Left kidney (tissue), 2 donors: ENCODE measurements around the gene NEIL1. TPM values are rescaled to one million over a fixed set of nuclear protein-coding genes. Genes with fewer than 3 reads are reported as not detected.
"Not testable (repeated sequence)": the region's sequence is repeated elsewhere in the genome, so short reads cannot be mapped to it uniquely, and the experiment has no call there.

Experiments
- DNase-seq: peaks from one replicate; pipeline ENCODE4 v3.0.0-alpha.2; 2013
- polyA plus RNA-seq: library from polyadenylated mRNA; unstranded; fragments of 120-200 nt; gene quantifications from one replicate; pipeline ENCODE4 v1.2.1, GENCODE V29; 2013; ENCODE audit not compliant: insufficient read length

NEIL1 gene
- polyA plus RNA-seq, 1 donor: 29.2 TPM

DNA sequence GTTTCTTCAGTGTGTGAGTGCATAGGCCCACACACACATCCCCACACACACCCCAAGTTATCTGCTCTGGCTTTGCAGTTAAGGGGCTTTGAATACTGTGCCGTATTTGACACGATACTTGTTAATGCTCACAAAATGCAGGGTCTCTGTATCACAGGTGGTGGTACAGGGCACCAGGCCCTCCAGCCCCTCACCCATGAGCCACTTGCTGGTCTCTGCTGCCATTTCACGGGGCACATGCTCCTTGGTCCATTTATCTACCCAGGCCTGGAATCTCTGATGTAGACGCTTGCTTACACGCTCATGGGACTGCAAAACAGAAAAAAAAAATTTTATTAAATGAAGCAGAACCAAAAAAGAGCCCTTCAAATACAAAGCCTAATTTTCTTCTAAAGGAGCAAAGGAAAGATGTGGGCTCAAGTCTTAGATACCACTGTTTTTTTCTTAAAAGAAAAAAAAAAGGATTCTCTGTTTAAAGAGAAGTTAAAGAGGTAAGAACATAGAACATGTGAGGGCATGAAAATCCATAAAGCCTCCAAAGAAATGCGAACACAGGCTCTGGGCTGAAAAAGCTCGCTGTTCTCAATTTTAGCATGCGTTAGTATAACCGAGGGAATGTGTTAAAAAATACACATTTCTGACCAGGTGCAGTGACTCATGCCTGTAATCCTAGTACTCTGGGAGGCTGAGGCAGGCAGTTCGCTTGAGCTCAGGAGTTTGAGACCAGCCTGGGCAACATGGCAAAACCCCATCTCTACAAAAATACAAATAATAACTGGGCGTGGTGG, 25.3 kb downstream of the NEIL1 start:
- no peak for DNase-seq

DNA sequence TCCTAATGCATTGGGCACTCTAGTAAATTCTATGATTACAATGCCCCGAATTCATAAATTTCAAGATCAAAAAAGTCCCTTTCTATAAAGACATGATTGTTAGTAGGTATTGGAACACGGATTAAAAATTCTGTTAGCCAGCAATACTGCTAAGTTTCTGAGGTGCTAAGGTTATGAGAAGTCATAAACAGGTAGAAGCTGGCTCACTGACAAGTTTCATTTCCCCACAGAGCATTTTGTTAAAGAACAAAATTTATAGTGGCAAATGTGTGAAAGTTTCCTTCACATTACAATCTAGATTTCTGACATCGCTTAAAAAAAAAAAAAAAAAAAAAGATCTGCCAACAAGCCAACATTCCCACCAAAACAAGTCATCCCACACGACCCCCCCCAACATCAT, 33.9 kb downstream of the NEIL1 start:
- DNase-seq: no peak

DNA sequence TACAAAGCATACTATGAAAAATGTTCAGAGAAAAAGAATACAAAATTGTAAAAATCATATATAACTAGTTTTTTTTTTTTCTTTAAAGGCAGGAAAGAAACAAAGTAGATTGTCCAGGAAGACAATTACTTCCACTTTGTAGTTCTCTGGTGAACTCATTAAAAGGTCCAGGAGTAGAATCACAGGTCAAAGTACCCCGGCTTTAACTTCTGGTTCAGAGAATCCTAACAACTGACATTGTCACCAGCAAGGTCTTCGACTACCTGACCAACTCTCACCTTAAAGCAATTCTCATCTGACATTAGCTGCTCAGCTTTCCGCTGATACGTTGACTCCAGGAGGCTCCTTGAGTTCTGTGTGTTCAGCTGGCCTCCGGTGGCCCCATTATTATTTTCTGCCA, 37.1 kb downstream of the NEIL1 start:
- DNase-seq: not testable (repeated sequence)

DNA sequence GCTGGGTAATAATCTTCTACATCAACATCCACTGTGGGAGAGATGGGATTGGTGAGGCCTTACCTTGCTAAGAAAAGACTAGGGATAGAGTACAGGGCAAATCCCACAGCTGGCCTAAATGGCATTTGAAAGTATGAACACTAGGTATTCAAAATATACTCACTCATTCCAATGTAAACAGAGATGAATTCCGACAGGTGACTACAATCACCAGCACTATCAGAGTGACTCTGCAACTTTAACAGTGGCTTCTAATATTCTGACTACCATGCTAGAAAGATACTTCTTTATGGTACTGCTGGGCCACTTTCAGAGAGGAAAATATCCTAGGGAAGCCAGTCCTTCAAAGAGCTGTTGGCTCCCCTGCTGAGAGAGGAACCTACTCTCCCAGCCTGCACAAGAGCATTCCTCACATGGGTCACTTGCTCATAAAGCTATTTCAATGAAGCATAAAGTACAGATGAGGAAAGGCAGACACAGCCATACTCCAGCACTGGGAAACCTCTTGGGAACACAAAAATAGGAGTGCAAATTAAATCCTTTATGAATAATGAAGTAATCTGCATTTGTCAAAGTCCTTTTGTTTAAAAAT, 43.0 kb downstream of the NEIL1 start:
- no peak for DNase-seq

DNA sequence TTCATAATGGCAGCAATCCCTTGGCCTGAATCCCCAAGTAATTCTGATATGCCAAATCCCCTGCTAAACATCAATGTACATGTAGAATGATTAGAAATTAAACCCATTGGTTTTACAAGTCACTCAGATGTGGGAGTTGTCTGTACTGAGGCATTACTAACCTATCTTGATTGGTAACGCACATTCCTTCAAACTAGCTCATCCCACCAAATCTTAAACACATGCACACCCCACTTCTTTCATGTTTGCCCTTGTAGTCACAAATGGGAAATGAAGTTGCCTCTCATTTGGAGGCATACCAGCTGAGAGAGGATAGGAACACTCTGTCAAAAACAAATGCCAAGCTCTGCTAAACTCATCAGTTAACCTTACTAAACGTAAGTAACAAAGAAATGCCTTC, 50.7 kb downstream of the NEIL1 start:
- DNase-seq: no peak

DNA sequence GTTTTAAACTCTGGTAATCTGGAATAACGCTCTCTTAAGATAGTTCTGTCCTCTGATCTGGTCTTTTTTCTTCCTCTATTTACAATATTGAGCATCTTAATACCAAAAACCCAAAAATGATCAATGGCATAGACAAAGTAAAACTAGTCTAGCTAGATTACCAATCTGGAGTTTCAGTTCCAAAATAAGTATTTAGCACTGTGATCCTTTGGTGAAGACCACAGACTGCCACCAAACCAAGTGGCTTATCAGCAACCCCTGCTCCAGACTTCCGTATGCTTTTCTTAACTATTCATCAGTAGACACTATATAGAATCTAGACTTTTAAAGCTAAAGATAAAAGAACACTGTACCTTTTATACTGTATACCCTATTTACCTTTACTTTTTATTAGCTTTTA, 57.1 kb downstream of the NEIL1 start:
- DNase-seq: no peak

Other genes starting within 250 kb of the NEIL1 start
- 9.4 TPM for gene C15orf39, start 145.2 kb upstream of the NEIL1 start, polyA plus RNA-seq
- gene GOLGA6C, start 88.7 kb upstream of the NEIL1 start, polyA plus RNA-seq: not detected
- 0.57 TPM for gene GOLGA6D, start 64.2 kb upstream of the NEIL1 start, polyA plus RNA-seq
- 91.0 TPM for gene COMMD4, start 11.0 kb upstream of the NEIL1 start, polyA plus RNA-seq
- 180 TPM for gene MAN2C1, start 21.6 kb downstream of the NEIL1 start, polyA plus RNA-seq
- 65.4 TPM for gene SIN3A, start 104.7 kb downstream of the NEIL1 start, polyA plus RNA-seq
- 45.5 TPM for gene PTPN9, start 232.3 kb downstream of the NEIL1 start, polyA plus RNA-seq